GM10248 (cell line): Measurements from ENCODE around the gene SIX5.

Experiments used
- CTCF ChIA-PET: fragments of 300-600 bp; sonication (Branson Sonifier 250); formaldehyde crosslinking; extraction: SDS; loops from one replicate; lab custom pipeline; 2021; ENCODE audit warnings: antibody characterized with exemption; lab: Yijun Ruan, JAX
- POLR2A ChIA-PET: fragments of 350-650 bp; sonication (Branson Sonifier 250); formaldehyde crosslinking; extraction: SDS; loops from one replicate; lab custom pipeline; 2020; ENCODE audit warnings: antibody characterized with exemption; lab: Yijun Ruan, JAX
- DNase-seq: peaks from one replicate; pipeline ENCODE4 v3.0.0; 2012; ENCODE audit errors: extremely low spot score
- CTCF ChIP-seq: IDR thresholded peaks from 2 replicates; pipeline ENCODE4 v1.5.1; 2012; ENCODE audit warnings: mild to moderate bottlenecking, low read depth; ENCODE audit errors: extremely low read depth, missing control alignments, control extremely low read depth

Gene SIX5

GRCh38 chr19:45814851-45815480 is 45.9 kb upstream of the SIX5 start, which contains the start of gene RSPH6A:
RSPH6A (minus strand) TSS chr19:45815308; CDS start chr19:45815176, 132 bp downstream.
- TF ChIP-seq CTCF = no peak
- DNase-seq = no peak
- POLR2A ChIA-PET = no interaction called here
- CTCF ChIA-PET = interaction anchor here (1.2 to 7.1 kb wide), 3 partner anchors 12 to 20 kb away, joined by 3 to 113 read pairs (median 5); no protein-coding TSS in a partner anchor

- CTCF ChIA-PET = interaction anchor here (0.8 to 7.1 kb wide), 6 partner anchors 10 to 45 kb away, joined by 3 to 113 read pairs (median 4); partner anchors contain the start of gene SIX5
- TF ChIP-seq CTCF = no peak
- DNase-seq = no peak
- POLR2A ChIA-PET = no interaction called here
These were observed 45.2 kb upstream of the SIX5 start for GRCh38 chr19:45814166-45814780.

- ChIA-PET CTCF (interaction anchor here (2.4 kb wide), 2 partner anchors 13 to 43 kb away, joined by 11 to 12 read pairs; partner anchors contain the start of gene SIX5), POLR2A (interaction anchor here (0.6 kb wide), 1 partner anchor 17 kb away, joined by 3 read pairs; no protein-coding TSS in a partner anchor)
- DNase-seq = no peak
- no peak for TF ChIP-seq CTCF
These were observed 43.2 kb upstream of the SIX5 start for GRCh38 chr19:45812297-45812696.

GRCh38 chr19:45809643-45810159 is 40.6 kb upstream of the SIX5 start:
- POLR2A ChIA-PET = no interaction called here
- no peak for DNase-seq

GRCh38 chr19:45805719-45806118 is 36.7 kb upstream of the SIX5 start:
- ChIA-PET CTCF (interaction anchor here (1.4 to 11.7 kb wide), 3 partner anchors 10 to 36 kb away, joined by 4 to 113 read pairs (median 14); partner anchors contain the start of genes RSPH6A and SIX5), POLR2A (no interaction called here)
- DNase-seq = no peak
- TF ChIP-seq CTCF = no peak

More at GRCh38 chr19:45809643-45810159, 40.6 kb upstream of the SIX5 start:
- CTCF ChIA-PET = interaction anchor here (3.1 kb wide), 1 partner anchor 10 kb away, joined by 15 read pairs; no protein-coding TSS in a partner anchor
- no peak for TF ChIP-seq CTCF

GRCh38 chr19:45804959-45805230 is 35.8 kb upstream of the SIX5 start:
- POLR2A ChIA-PET = no interaction called here
- no peak for DNase-seq
- no peak for TF ChIP-seq CTCF
- CTCF ChIA-PET = interaction anchor here (1.4 to 11.7 kb wide), 3 partner anchors 9 to 35 kb away, joined by 4 to 113 read pairs (median 14); partner anchors contain the start of genes RSPH6A and SIX5
